ENCODE results near the gene RASGRP1. TPM values are rescaled to one million over a fixed set of nuclear protein-coding genes. Genes with fewer than 3 reads are reported as not detected.
A peak's percentile ranks its signal among the peaks of the same experiment; 100 is the strongest.

The RASGRP1 gene
- total RNA-seq = 106 and 110 TPM in 2 replicates

- intact Hi-C loops (cut with micrococcal nuclease) = loop anchor here (1.0 to 10.0 kb wide), 2 partner anchors 89 to 580 kb away; no protein-coding TSS in a partner anchor
- DNase-seq (ENCODE audit: low spot score) = peak; percentile 81
- Mint-ChIP-seq H3K4me3 (peak within 1 kb of the TSS; percentile 96), H3K27ac (peak within 1 kb of the TSS; percentile 98), H3K36me3 (ENCODE audit: low read depth) (peaks cover 36% of the 10 kb centered on the region), H3K9me3 (peaks cover 21% of the 10 kb centered on the region), H3K27me3 (ENCODE audit: insufficient read depth) (peaks cover 2% of the 10 kb centered on the region), H3K4me1 (ENCODE audit: low read depth) (peaks cover 53% of the 10 kb centered on the region)
Observed at GRCh38 chr15:38564557-38565286, at the start of gene RASGRP1. RASGRP1 (minus strand) TSS chr15:38564814; CDS start chr15:38564628, 186 bp downstream.

GRCh38 chr15:38613085-38613484 is 48.5 kb upstream of the RASGRP1 start:
- H3K27ac Mint-ChIP-seq = peak overlapping the region; percentile 98
- intact Hi-C loops (cut with micrococcal nuclease) = loop anchor here (2.0 kb wide), 1 partner anchor 1018 kb away; no protein-coding TSS in a partner anchor
- H3K36me3 Mint-ChIP-seq (ENCODE audit: low read depth) = no peaks in the 10 kb centered on the region
- H3K9me3 Mint-ChIP-seq = peaks cover 4% of the 10 kb centered on the region
- peaks cover 62% of the 10 kb centered on the region for H3K4me1 Mint-ChIP-seq (ENCODE audit: low read depth)
- DNase-seq (ENCODE audit: low spot score) = no peak
- peak overlapping the region; percentile 73 for H3K4me3 Mint-ChIP-seq
- no peaks in the 10 kb centered on the region for H3K27me3 Mint-ChIP-seq (ENCODE audit: insufficient read depth)

- Mint-ChIP-seq H3K27me3 (ENCODE audit: insufficient read depth) (no peaks in the 10 kb centered on the region), H3K9me3 (peaks cover 4% of the 10 kb centered on the region), H3K4me3 (peak overlapping the region; percentile 73), H3K27ac (peak overlapping the region; percentile 98), H3K4me1 (ENCODE audit: low read depth) (peaks cover 64% of the 10 kb centered on the region), H3K36me3 (ENCODE audit: low read depth) (no peaks in the 10 kb centered on the region)
- intact Hi-C loops (cut with micrococcal nuclease) = loop anchor here (1.0 to 2.0 kb wide), 2 partner anchors 39 to 1018 kb away; no protein-coding TSS in a partner anchor
- DNase-seq (ENCODE audit: low spot score) = peak; percentile 21
Observed at GRCh38 chr15:38612159-38612863, 47.7 kb upstream of the RASGRP1 start.

- Mint-ChIP-seq H3K27ac (peak overlapping the region; percentile 98), H3K27me3 (ENCODE audit: insufficient read depth) (no peaks in the 10 kb centered on the region), H3K4me1 (ENCODE audit: low read depth) (peaks cover 73% of the 10 kb centered on the region), H3K4me3 (peak overlapping the region; percentile 73), H3K9me3 (peaks cover 4% of the 10 kb centered on the region), H3K36me3 (ENCODE audit: low read depth) (no peaks in the 10 kb centered on the region)
- DNase-seq (ENCODE audit: low spot score) = peak; percentile 49
- intact Hi-C loops (cut with micrococcal nuclease) = loop anchor here (1.0 to 2.0 kb wide), 7 partner anchors 20 to 124 kb away; no protein-coding TSS in a partner anchor
Observed at GRCh38 chr15:38611228-38611627, 46.6 kb upstream of the RASGRP1 start.

GRCh38 chr15:38610748-38611147 is 46.1 kb upstream of the RASGRP1 start:
- H3K27ac Mint-ChIP-seq = peak overlapping the region; percentile 98
- no peaks in the 10 kb centered on the region for H3K36me3 Mint-ChIP-seq (ENCODE audit: low read depth)
- peak overlapping the region; percentile 73 for H3K4me3 Mint-ChIP-seq
- intact Hi-C loops (cut with micrococcal nuclease) = loop anchor here (1.0 to 2.0 kb wide), 7 partner anchors 20 to 124 kb away; no protein-coding TSS in a partner anchor
- peak; percentile 49 for DNase-seq (ENCODE audit: low spot score)
- H3K4me1 Mint-ChIP-seq (ENCODE audit: low read depth) = peaks cover 78% of the 10 kb centered on the region
- peaks cover 4% of the 10 kb centered on the region for H3K9me3 Mint-ChIP-seq
- H3K27me3 Mint-ChIP-seq (ENCODE audit: insufficient read depth) = no peaks in the 10 kb centered on the region

GRCh38 chr15:38609097-38609738 is 44.6 kb upstream of the RASGRP1 start:
- peaks cover 1% of the 10 kb centered on the region for H3K27me3 Mint-ChIP-seq (ENCODE audit: insufficient read depth)
- H3K36me3 Mint-ChIP-seq (ENCODE audit: low read depth) = no peaks in the 10 kb centered on the region
- intact Hi-C loops (cut with micrococcal nuclease) = no loop called here
- no peak for DNase-seq (ENCODE audit: low spot score)
- peaks cover 4% of the 10 kb centered on the region for H3K9me3 Mint-ChIP-seq
- H3K4me3 Mint-ChIP-seq = peak overlapping the region; percentile 23
- peak overlapping the region; percentile 51 for H3K27ac Mint-ChIP-seq
- H3K4me1 Mint-ChIP-seq (ENCODE audit: low read depth) = peaks cover 86% of the 10 kb centered on the region

- H3K4me3 Mint-ChIP-seq = peak overlapping the region; percentile 23
- peak overlapping the region; percentile 51 for H3K27ac Mint-ChIP-seq
- H3K9me3 Mint-ChIP-seq = peaks cover 4% of the 10 kb centered on the region
- peaks cover 86% of the 10 kb centered on the region for H3K4me1 Mint-ChIP-seq (ENCODE audit: low read depth)
- intact Hi-C loops (cut with micrococcal nuclease) = no loop called here
- H3K27me3 Mint-ChIP-seq (ENCODE audit: insufficient read depth) = peaks cover 1% of the 10 kb centered on the region
- no peak for DNase-seq (ENCODE audit: low spot score)
- no peaks in the 10 kb centered on the region for H3K36me3 Mint-ChIP-seq (ENCODE audit: low read depth)
Observed at GRCh38 chr15:38608682-38609081, 44.1 kb upstream of the RASGRP1 start.

- Mint-ChIP-seq H3K9me3 (peaks cover 4% of the 10 kb centered on the region), H3K4me3 (no peak overlapping the region), H3K4me1 (ENCODE audit: low read depth) (peaks cover 57% of the 10 kb centered on the region)
Observed at GRCh38 chr15:38605744-38606143, 41.1 kb upstream of the RASGRP1 start.

GRCh38 chr15:38603672-38604071 is 39.1 kb upstream of the RASGRP1 start:
- no peak for DNase-seq (ENCODE audit: low spot score)
- intact Hi-C loops (cut with micrococcal nuclease) = no loop called here
- H3K4me3 Mint-ChIP-seq = no peak overlapping the region
- peaks cover 36% of the 10 kb centered on the region for H3K4me1 Mint-ChIP-seq (ENCODE audit: low read depth)
- H3K27me3 Mint-ChIP-seq (ENCODE audit: insufficient read depth) = peaks cover 1% of the 10 kb centered on the region
- H3K27ac Mint-ChIP-seq = no peak overlapping the region
- peaks cover 4% of the 10 kb centered on the region for H3K36me3 Mint-ChIP-seq (ENCODE audit: low read depth)
- H3K9me3 Mint-ChIP-seq = no peaks in the 10 kb centered on the region

More at GRCh38 chr15:38605744-38606143, 41.1 kb upstream of the RASGRP1 start:
- peaks cover 4% of the 10 kb centered on the region for H3K36me3 Mint-ChIP-seq (ENCODE audit: low read depth)
- no peak for DNase-seq (ENCODE audit: low spot score)
- peak overlapping the region; percentile 13 for H3K27ac Mint-ChIP-seq
- intact Hi-C loops (cut with micrococcal nuclease) = no loop called here
- H3K27me3 Mint-ChIP-seq (ENCODE audit: insufficient read depth) = peaks cover 1% of the 10 kb centered on the region

GRCh38 chr15:38602910-38603670 is 38.5 kb upstream of the RASGRP1 start:
- Mint-ChIP-seq H3K27ac (no peak overlapping the region), H3K4me1 (ENCODE audit: low read depth) (peaks cover 30% of the 10 kb centered on the region), H3K36me3 (ENCODE audit: low read depth) (peaks cover 4% of the 10 kb centered on the region), H3K4me3 (no peak overlapping the region), H3K9me3 (no peaks in the 10 kb centered on the region), H3K27me3 (ENCODE audit: insufficient read depth) (peaks cover 2% of the 10 kb centered on the region)
- intact Hi-C loops (cut with micrococcal nuclease) = no loop called here
- DNase-seq (ENCODE audit: low spot score) = no peak

- H3K4me1 Mint-ChIP-seq (ENCODE audit: low read depth) = peaks cover 5% of the 10 kb centered on the region
- H3K9me3 Mint-ChIP-seq = peaks cover 4% of the 10 kb centered on the region
- H3K27ac Mint-ChIP-seq = no peak overlapping the region
- intact Hi-C loops (cut with micrococcal nuclease) = no loop called here
- no peak overlapping the region for H3K4me3 Mint-ChIP-seq
- H3K36me3 Mint-ChIP-seq (ENCODE audit: low read depth) = peaks cover 5% of the 10 kb centered on the region
- DNase-seq (ENCODE audit: low spot score) = no peak
- peaks cover 3% of the 10 kb centered on the region for H3K27me3 Mint-ChIP-seq (ENCODE audit: insufficient read depth)
Observed at GRCh38 chr15:38600236-38600635, 35.6 kb upstream of the RASGRP1 start.

GRCh38 chr15:38598749-38599148 is 34.1 kb upstream of the RASGRP1 start:
- no peak overlapping the region for H3K4me3 Mint-ChIP-seq
- peaks cover 2% of the 10 kb centered on the region for H3K27me3 Mint-ChIP-seq (ENCODE audit: insufficient read depth)
- no peak for DNase-seq (ENCODE audit: low spot score)
- H3K9me3 Mint-ChIP-seq = peaks cover 6% of the 10 kb centered on the region
- no peak overlapping the region for H3K27ac Mint-ChIP-seq
- intact Hi-C loops (cut with micrococcal nuclease) = no loop called here
- H3K4me1 Mint-ChIP-seq (ENCODE audit: low read depth) = peaks cover 5% of the 10 kb centered on the region
- peaks cover 5% of the 10 kb centered on the region for H3K36me3 Mint-ChIP-seq (ENCODE audit: low read depth)

All from activated T-helper 1 cell treated with anti-CD3 and anti-CD28 coated beads, Interleukin-12 subunit alpha, Interleukin-12 subunit beta, Interleukin-2, Interleukin-4 antibody, amounts not matched to agents 30 ng/mL and 10 ng/mL and 1 ng/mL, durations not matched to agents 14 hours and 24 hours and 36 hours (primary cell).